ENCODE measurements around the gene NUBP2. TPM values are rescaled to one million over a fixed set of nuclear protein-coding genes. Genes with fewer than 3 reads are reported as not detected.

Gene NUBP2
- polyA plus RNA-seq, 2 of the 4 experiments (the other 2 are of a cell fraction): 24.7 to 65.3 TPM

DNA sequence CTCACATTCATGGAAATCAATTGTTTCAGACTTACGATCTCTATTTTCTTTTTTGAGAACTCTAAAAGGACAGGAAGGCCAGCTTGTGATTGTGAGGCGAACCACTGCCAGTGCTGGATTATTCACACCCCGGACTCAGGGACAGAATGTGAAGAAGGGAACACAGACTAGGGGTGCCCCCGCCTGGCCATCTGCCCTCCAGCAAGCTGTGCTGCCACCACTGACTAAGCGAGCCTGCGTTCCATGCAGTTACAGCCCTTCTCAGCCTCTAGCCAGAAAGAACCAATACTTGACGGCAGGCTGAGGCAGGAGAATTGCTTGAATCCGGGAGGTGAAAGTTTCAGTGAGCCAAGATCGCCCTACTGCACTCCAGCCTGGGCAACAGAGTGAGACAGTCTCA lies 41.1 kb downstream of the NUBP2 start:
- TF ChIP-seq, protein P1, sequence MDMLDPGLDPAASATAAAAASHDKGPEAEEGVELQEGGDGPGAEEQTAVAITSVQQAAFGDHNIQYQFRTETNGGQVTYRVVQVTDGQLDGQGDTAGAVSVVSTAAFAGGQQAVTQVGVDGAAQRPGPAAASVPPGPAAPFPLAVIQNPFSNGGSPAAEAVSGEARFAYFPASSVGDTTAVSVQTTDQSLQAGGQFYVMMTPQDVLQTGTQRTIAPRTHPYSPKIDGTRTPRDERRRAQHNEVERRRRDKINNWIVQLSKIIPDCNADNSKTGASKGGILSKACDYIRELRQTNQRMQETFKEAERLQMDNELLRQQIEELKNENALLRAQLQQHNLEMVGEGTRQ (IDR thresholded peaks at IDR 0.05): no peak
- TF ChIP-seq, protein P2, sequence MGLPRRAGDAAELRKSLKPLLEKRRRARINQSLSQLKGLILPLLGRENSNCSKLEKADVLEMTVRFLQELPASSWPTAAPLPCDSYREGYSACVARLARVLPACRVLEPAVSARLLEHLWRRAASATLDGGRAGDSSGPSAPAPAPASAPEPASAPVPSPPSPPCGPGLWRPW (IDR thresholded peaks at IDR 0.05): no peak
- TF ChIP-seq HOXB13 (CRISPR knock-in tag; IDR thresholded peaks at IDR 0.05; ENCODE audit: low read depth): no peak
- no peak for TF ChIP-seq KDM1A (IDR thresholded peaks at IDR 0.05; ENCODE audit: low read depth)
- TF ChIP-seq TP53 (CRISPR knock-in tag; IDR thresholded peaks at IDR 0.05): no peak
- TF ChIP-seq, protein P3, sequence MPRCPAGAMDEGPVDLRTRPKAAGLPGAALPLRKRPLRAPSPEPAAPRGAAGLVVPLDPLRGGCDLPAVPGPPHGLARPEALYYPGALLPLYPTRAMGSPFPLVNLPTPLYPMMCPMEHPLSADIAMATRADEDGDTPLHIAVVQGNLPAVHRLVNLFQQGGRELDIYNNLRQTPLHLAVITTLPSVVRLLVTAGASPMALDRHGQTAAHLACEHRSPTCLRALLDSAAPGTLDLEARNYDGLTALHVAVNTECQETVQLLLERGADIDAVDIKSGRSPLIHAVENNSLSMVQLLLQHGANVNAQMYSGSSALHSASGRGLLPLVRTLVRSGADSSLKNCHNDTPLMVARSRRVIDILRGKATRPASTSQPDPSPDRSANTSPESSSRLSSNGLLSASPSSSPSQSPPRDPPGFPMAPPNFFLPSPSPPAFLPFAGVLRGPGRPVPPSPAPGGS (IDR thresholded peaks at IDR 0.05): no peak
- peak; percentile 16; the same call in 1 of the 3 replicates for TF ChIP-seq SMC3 (IDR thresholded peaks at IDR 0.05)
- TF ChIP-seq NR3C1 (IDR thresholded peaks at IDR 0.05): no peak
- TF ChIP-seq, protein P4, sequence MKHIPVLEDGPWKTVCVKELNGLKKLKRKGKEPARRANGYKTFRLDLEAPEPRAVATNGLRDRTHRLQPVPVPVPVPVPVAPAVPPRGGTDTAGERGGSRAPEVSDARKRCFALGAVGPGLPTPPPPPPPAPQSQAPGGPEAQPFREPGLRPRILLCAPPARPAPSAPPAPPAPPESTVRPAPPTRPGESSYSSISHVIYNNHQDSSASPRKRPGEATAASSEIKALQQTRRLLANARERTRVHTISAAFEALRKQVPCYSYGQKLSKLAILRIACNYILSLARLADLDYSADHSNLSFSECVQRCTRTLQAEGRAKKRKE (CRISPR knock-in tag; IDR thresholded peaks at IDR 0.05; ENCODE audit: low read depth): no peak
- no peak for TF ChIP-seq HDAC2 (IDR thresholded peaks at IDR 0.05)
- no peak for TF ChIP-seq FOXS1 (CRISPR knock-in tag; IDR thresholded peaks at IDR 0.05)
- no peak for TF ChIP-seq EHF (CRISPR knock-in tag; IDR thresholded peaks at IDR 0.05)
- no peak for TF ChIP-seq MAZ (IDR thresholded peaks at IDR 0.05; ENCODE audit: borderline replicate concordance, low read depth, low read length)
- no peak for TF ChIP-seq RFX5 (IDR thresholded peaks at IDR 0.05)
- peak; percentile 32 to 60; a peak in 3 of 5 replicates for TF ChIP-seq RAD21 (conservative IDR thresholded peaks at IDR 0.05 in 1 of 2, IDR thresholded peaks at IDR 0.05 in 1 of 2)
- no peak for TF ChIP-seq CEBPB (IDR thresholded peaks at IDR 0.05)
- TF ChIP-seq, protein P5, sequence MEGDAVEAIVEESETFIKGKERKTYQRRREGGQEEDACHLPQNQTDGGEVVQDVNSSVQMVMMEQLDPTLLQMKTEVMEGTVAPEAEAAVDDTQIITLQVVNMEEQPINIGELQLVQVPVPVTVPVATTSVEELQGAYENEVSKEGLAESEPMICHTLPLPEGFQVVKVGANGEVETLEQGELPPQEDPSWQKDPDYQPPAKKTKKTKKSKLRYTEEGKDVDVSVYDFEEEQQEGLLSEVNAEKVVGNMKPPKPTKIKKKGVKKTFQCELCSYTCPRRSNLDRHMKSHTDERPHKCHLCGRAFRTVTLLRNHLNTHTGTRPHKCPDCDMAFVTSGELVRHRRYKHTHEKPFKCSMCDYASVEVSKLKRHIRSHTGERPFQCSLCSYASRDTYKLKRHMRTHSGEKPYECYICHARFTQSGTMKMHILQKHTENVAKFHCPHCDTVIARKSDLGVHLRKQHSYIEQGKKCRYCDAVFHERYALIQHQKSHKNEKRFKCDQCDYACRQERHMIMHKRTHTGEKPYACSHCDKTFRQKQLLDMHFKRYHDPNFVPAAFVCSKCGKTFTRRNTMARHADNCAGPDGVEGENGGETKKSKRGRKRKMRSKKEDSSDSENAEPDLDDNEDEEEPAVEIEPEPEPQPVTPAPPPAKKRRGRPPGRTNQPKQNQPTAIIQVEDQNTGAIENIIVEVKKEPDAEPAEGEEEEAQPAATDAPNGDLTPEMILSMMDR (IDR thresholded peaks at IDR 0.05): peak; percentile 25; the same call in 2 of the 3 replicates
- TF ChIP-seq RCOR1 (IDR thresholded peaks at IDR 0.05; ENCODE audit: low read depth, low read length): no peak
- TF ChIP-seq ZC3H11A (IDR thresholded peaks at IDR 0.05): no peak
- TF ChIP-seq RNF2 (IDR thresholded peaks at IDR 0.05; ENCODE audit: borderline replicate concordance, low read depth): no peak
- TF ChIP-seq, protein P6, sequence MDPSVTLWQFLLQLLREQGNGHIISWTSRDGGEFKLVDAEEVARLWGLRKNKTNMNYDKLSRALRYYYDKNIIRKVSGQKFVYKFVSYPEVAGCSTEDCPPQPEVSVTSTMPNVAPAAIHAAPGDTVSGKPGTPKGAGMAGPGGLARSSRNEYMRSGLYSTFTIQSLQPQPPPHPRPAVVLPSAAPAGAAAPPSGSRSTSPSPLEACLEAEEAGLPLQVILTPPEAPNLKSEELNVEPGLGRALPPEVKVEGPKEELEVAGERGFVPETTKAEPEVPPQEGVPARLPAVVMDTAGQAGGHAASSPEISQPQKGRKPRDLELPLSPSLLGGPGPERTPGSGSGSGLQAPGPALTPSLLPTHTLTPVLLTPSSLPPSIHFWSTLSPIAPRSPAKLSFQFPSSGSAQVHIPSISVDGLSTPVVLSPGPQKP (IDR thresholded peaks at IDR 0.05; ENCODE audit: low read depth, low read length): no peak
- TF ChIP-seq JUN (IDR thresholded peaks at IDR 0.05): no peak
- no peak for TF ChIP-seq HEYL (CRISPR knock-in tag; IDR thresholded peaks at IDR 0.05)
- TF ChIP-seq TFCP2L1 (CRISPR knock-in tag; IDR thresholded peaks at IDR 0.05): no peak
- no peak for TF ChIP-seq RARB (CRISPR knock-in tag; IDR thresholded peaks at IDR 0.05)
- no peak for TF ChIP-seq CHD4 (IDR thresholded peaks at IDR 0.05; ENCODE audit: borderline replicate concordance)
- Histone ChIP-seq H3K27ac (no peak overlapping the region), H3K4me2 (no peak overlapping the region), H3K4me1 (peaks cover 13% of the 10 kb centered on the region), H3K4me3 (no peak overlapping the region), H3K9me3 (no peaks in the 10 kb centered on the region)
- DNase-seq (ENCODE audit: low read depth in 1 of 2, low spot score in 1 of 2) (peak; percentile 60 to 70), ATAC-seq (peak in 1 of 2 experiments; percentile 33; a peak in 2 of 6 replicates), FAIRE-seq (no peak)
- 47% methylated on average over 9 of the region's 9 CpGs for WGBS (ENCODE audit: missing lambda C conversion rate)
- ChIA-PET POLR2A (no interaction called here), CTCF (interaction anchor here (0.7 to 1.7 kb wide), 6 partner anchors 11 to 65 kb away, joined by 3 to 7 read pairs (median 5); partner anchors contain the start of genes IGFALS and NME3)

Data from A549 (cell line).